CD1c-positive myeloid dendritic cell (primary cell): ENCODE data around the gene ZNF774.
"Not testable (repeated sequence)": the region's sequence is repeated elsewhere in the genome, so short reads cannot be mapped to it uniquely, and the experiment has no call there.

Experiments used
- DNase-seq: peaks from one replicate; pipeline ENCODE4 v3.0.0-alpha.2; 2016; ENCODE audit errors: extremely low spot score

Gene ZNF774

DNA sequence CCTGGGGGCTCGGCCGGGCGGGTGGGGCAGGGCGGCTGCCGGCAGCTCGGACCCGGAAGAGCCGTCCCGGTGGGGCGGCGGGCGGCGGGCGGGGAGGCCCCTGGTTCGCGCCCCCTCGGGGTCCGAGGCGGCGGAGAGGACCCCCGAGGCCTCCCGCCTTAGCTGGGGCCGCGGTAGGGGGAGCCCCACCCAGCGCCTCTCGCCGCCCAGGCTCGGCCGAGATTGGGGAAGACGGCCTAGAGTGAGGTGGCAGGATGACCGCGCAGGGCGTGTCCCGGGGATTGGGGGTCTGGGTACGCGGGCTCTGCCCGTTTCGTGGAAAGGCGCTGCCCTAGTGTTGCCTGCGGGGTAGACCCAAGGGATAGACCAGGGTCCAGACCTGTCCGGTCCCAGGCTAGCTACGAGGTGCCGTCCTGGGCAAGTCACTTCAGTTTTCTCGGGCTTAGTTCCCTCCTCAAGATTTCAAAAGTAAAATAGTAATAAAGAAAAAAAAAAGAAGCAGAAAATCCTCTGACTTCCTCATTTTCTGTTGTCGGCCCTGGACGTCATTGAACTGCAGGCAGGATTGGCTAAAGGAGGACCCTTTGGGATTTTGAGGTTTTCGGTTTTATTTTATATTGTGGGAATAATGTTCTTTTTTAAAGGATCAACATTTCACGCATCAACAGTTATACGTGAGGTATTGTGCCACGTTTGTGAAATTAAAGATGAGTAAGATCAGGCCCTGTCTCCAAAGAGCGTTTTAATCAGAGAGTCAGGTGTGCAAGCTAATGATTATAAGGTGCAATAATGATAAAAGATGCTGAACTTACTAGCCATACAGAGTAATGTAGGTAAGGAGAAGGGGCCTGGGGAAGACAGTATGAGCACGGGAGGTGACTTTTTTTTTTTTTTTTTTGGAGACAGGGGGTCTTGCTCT lies 36.6 kb downstream of the ZNF774 start:
- peak; percentile 81 for DNase-seq

DNA sequence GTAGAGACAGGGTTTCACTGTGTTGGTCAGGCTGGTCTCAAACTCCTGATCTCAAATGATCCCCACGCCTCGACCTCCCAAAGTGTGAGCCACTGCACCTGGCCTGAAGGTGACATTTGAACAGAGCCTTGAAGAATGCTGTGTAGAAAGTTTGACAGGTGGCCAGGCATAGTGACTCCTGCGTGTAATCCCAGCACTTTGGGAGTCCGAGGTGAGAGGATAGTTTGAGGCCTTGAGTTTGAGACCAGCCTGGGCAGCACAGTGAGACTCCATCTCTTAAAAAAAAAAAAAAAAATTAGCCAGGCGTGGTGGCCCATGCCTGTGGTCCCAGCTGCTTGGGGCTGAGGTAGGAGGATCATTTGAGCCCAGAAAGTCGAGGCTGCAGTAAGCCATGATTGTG lies 37.4 kb downstream of the ZNF774 start:
- DNase-seq: no peak

GRCh38 chr15:90393040-90393439 lies 41.0 kb downstream of the ZNF774 start:
- no peak for DNase-seq

- no peak for DNase-seq
Observed at GRCh38 chr15:90394074-90394473, 42.0 kb downstream of the ZNF774 start.

- no peak for DNase-seq
Observed at GRCh38 chr15:90394748-90395442, 42.8 kb downstream of the ZNF774 start.

GRCh38 chr15:90396321-90396720 lies 44.2 kb downstream of the ZNF774 start:
- no peak for DNase-seq

GRCh38 chr15:90400005-90400758 lies 48.1 kb downstream of the ZNF774 start:
- peak; percentile 63 for DNase-seq

DNA sequence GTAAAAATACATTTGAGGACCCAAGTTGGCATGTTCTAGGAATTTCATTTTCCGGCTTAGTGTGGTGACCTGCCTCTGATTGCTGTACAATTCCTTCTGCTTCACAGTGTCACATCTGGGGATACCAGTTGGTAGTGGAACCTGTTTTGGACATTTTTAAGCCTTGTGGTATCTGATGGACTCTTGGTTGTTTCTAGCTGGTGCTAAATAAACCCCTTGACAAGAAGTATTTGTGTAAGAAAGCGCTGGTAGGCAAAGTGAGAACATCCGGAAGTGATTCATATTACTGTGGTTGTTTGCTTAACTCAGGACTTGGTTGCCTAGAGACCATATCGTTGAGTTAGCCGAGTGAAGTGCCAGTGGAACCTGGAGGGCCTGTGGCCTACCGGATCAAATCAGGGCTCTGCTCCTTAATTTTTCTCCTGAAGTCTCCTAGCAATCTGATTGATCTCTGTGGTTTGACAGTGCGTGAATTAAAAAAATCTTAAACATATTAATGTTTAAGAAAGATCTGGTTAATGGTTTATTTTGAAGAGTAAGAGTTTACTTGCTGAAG lies 48.8 kb downstream of the ZNF774 start:
- peak; percentile 95 for DNase-seq

DNA sequence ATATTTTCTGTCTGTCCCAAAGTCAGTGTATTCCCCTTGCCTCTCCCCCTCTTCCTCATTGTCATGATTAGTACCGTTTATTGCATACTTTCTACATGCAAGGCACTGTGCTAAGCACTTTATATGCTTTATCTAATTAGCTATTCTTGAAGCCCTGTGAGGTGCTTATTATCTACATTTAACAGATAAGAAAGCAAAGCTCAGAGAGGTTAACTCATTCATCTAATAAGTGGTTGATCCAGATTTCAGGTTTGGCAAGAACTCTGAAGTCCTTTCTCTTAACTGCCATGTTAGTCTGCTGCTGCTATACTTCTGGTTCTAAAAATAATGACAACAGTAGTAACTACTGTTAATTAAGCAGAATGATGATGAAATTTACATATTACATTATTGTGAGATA lies 49.4 kb downstream of the ZNF774 start:
- no peak for DNase-seq

GRCh38 chr15:90402223-90402622 lies 50.1 kb downstream of the ZNF774 start:
- DNase-seq: peak; percentile 92

- DNase-seq: no peak
Observed at GRCh38 chr15:90402767-90403166, 50.7 kb downstream of the ZNF774 start.

GRCh38 chr15:90405055-90405607 lies 53.0 kb downstream of the ZNF774 start:
- no peak for DNase-seq

GRCh38 chr15:90407336-90407735 lies 55.3 kb downstream of the ZNF774 start:
- DNase-seq: no peak

- DNase-seq: peak; percentile 37
Observed at GRCh38 chr15:90407871-90408317, 55.8 kb downstream of the ZNF774 start.

DNA sequence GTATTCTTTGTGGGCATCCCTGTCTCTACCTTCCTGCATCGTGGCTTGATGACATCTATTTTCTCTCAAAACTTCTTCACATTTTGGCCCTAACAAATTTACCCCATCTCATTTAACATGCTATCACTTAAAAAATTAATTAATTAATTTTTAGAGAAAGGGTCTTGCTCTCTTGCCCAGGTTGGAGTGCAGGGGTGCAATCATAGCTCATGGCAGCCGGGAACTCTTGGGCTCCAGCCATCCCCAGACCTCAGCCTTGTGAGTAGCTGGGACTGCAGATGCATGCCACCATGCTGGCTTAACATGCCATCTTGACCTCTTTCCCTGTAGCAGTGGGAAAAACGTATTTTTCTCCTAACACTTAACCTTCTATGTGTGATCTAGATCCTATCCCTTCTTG lies 56.6 kb downstream of the ZNF774 start:
- no peak for DNase-seq

- DNase-seq: not testable (repeated sequence)
Observed at GRCh38 chr15:90409587-90409986, 57.5 kb downstream of the ZNF774 start.

GRCh38 chr15:90410316-90410715 lies 58.2 kb downstream of the ZNF774 start:
- DNase-seq: not testable (repeated sequence)

- no peak for DNase-seq
Observed at GRCh38 chr15:90411176-90411575, 59.1 kb downstream of the ZNF774 start.
